HepG2 (cell line): ENCODE results near the gene LUZP1. TPM values are rescaled to one million over a fixed set of nuclear protein-coding genes. Genes with fewer than 3 reads are reported as not detected.

Experiments used
- ELF3 ChIP-seq: IDR thresholded peaks from 2 replicates; pipeline ENCODE4 v1.6.1; 2016; ENCODE audit warnings: missing genetic modification reagents, missing compliant biosample characterization
- FOXM1 ChIP-seq: sonication (generic); formaldehyde crosslinking; IDR thresholded peaks from 2 replicates; pipeline ENCODE4 v1.5.0; 2020; ENCODE audit warnings: missing genetic modification reagents
- GFI1 ChIP-seq: sonication (generic); formaldehyde crosslinking; IDR thresholded peaks from 2 replicates; pipeline ENCODE4 v1.5.0; 2020; ENCODE audit warnings: missing genetic modification reagents, mild to moderate bottlenecking, borderline replicate concordance
- GLI4 ChIP-seq: sonication (generic); formaldehyde crosslinking; IDR thresholded peaks from 2 replicates; pipeline ENCODE4 v1.5.1; 2020; ENCODE audit warnings: missing genetic modification reagents, mild to moderate bottlenecking, moderate library complexity, borderline replicate concordance
- KDM2A ChIP-seq: sonication (generic); formaldehyde crosslinking; IDR thresholded peaks from 2 replicates; pipeline ENCODE4 v1.4.0; 2020; ENCODE audit warnings: low read depth, missing genetic modification reagents, borderline replicate concordance
- KLF6 ChIP-seq: IDR thresholded peaks from 2 replicates; pipeline ENCODE4 v1.8.0; 2016; ENCODE audit warnings: missing biosample characterization, missing genetic modification reagents
- LCORL ChIP-seq, 2 experiments: fragments of 450-650 bp in 1 of 2; sonication (generic) in 1 of 2; formaldehyde crosslinking in 1 of 2; IDR thresholded peaks; 2 replicates each; pipeline versions ENCODE4 v1.5.0 to v1.6.1; 2017 to 2020; ENCODE audit warnings: antibody characterized with exemption in 1 of 2, missing genetic modification reagents in 1 of 2
- MEIS2 ChIP-seq: sonication (generic); formaldehyde crosslinking; IDR thresholded peaks from 2 replicates; pipeline ENCODE4 v1.9.0; 2021; ENCODE audit warnings: mild to moderate bottlenecking, missing genetic modification reagents
- NFRKB ChIP-seq: fragments of 450-650 bp; IDR thresholded peaks from 2 replicates; pipeline ENCODE4 v1.6.1; 2017
- NR2C2 ChIP-seq: sonication (generic); formaldehyde crosslinking; IDR thresholded peaks from 2 replicates; pipeline ENCODE4 v1.4.0; 2020; ENCODE audit warnings: missing genetic modification reagents, mild to moderate bottlenecking, moderate library complexity, borderline replicate concordance
- PLRG1 ChIP-seq: fragments of 450-650 bp; conservative IDR thresholded peaks from 2 replicates; pipeline ENCODE4 v1.6.1; 2016
- RBAK ChIP-seq: sonication (generic); formaldehyde crosslinking; IDR thresholded peaks from 2 replicates; pipeline ENCODE4 v1.5.1; 2020; ENCODE audit warnings: mild to moderate bottlenecking, missing genetic modification reagents
- RBM22 ChIP-seq: fragments of 200-400 bp; formaldehyde crosslinking; optimal IDR thresholded peaks from 2 replicates; pipeline ENCODE3; 2017; ENCODE audit warnings: mild to moderate bottlenecking, low read length, moderate library complexity
- RBM39 ChIP-seq: fragments of 200-400 bp; formaldehyde crosslinking; IDR thresholded peaks from one replicate; pipeline ENCODE4 v1.6.1; 2018; ENCODE audit warnings: antibody characterized with exemption, mild to moderate bottlenecking, low read depth, low read length; ENCODE audit not compliant: poor library complexity, severe bottlenecking
- SALL1 ChIP-seq: sonication (generic); formaldehyde crosslinking; IDR thresholded peaks from 2 replicates; pipeline ENCODE4 v1.8.0; 2022; ENCODE audit warnings: mild to moderate bottlenecking, missing genetic modification reagents
- SOX13 ChIP-seq, 3 experiments: fragments of 450-650 bp in 1 of 3; sonication (generic) in 1 of 3; formaldehyde crosslinking in 1 of 3; IDR thresholded peaks in 2 of 3; conservative IDR thresholded peaks in 1 of 3; 2 replicates each; pipeline versions ENCODE4 v1.5.0 to v1.6.1; 2016 to 2020; ENCODE audit warnings: antibody characterized with exemption in 1 of 3, mild to moderate bottlenecking in 1 of 3, missing compliant biosample characterization in 1 of 3, missing genetic modification reagents in 1 of 3, moderate library complexity in 1 of 3
- TBP ChIP-seq: sonication (generic); formaldehyde crosslinking; IDR thresholded peaks from 2 replicates; pipeline ENCODE4 v1.5.0; 2020; ENCODE audit warnings: missing genetic modification reagents
- THAP11 ChIP-seq: IDR thresholded peaks from 2 replicates; pipeline ENCODE4 v1.6.1; 2016; ENCODE audit warnings: missing biosample characterization, missing genetic modification reagents
- XRCC5 ChIP-seq: fragments of 200-400 bp; formaldehyde crosslinking; optimal IDR thresholded peaks from 2 replicates; pipeline ENCODE3; 2017; ENCODE audit warnings: mild to moderate bottlenecking, low read length
- ZBTB21 ChIP-seq: sonication (generic); formaldehyde crosslinking; IDR thresholded peaks from 2 replicates; pipeline ENCODE4 v1.4.0; 2020; ENCODE audit warnings: missing genetic modification reagents
- ZNF547 ChIP-seq: sonication (generic); formaldehyde crosslinking; IDR thresholded peaks from 2 replicates; pipeline ENCODE4 v1.5.1; 2020; ENCODE audit warnings: mild to moderate bottlenecking, missing genetic modification reagents
- ZNF660 ChIP-seq: sonication (generic); formaldehyde crosslinking; IDR thresholded peaks from 2 replicates; pipeline ENCODE4 v1.5.1; 2020; ENCODE audit warnings: mild to moderate bottlenecking, low read depth, missing genetic modification reagents, borderline replicate concordance
- ZNF713 ChIP-seq: sonication (generic); formaldehyde crosslinking; IDR thresholded peaks from 2 replicates; pipeline ENCODE4 v1.4.0; 2020; ENCODE audit warnings: mild to moderate bottlenecking, missing genetic modification reagents
- ZNF83 ChIP-seq: sonication (generic); formaldehyde crosslinking; IDR thresholded peaks from 2 replicates; pipeline ENCODE4 v1.4.0; 2020; ENCODE audit warnings: missing genetic modification reagents, mild to moderate bottlenecking, borderline replicate concordance
- polyA plus RNA-seq, 8 experiments: library from polyadenylated mRNA; depleted of rRNA in 3 of 8; stranded (reverse) in 7 of 8; unstranded in 1 of 8; fragments of >200 nt; fragmentation: Illumina TruSeq in 4 of 8; extraction: Trizol in 4 of 8; gene quantifications; 2 replicates each; pipeline versions ENCODE4 v1.2.1 to v1.2.3, GENCODE V29; 2011 to 2016; ENCODE audit warnings: low read depth in 4 of 8, missing spikeins in 1 of 8, mixed read lengths in 1 of 8; ENCODE audit not compliant: insufficient read depth in 1 of 8
- total RNA-seq, 5 experiments: library from RNA; depleted of rRNA; stranded (reverse); fragments of >200 nt; fragmentation: Illumina TruSeq; extraction: Trizol; gene quantifications; 2 replicates each; pipeline ENCODE4 v1.2.3, GENCODE V29; 2016; ENCODE audit warnings: low read depth in 1 of 5
- TF ChIP-seq, protein P1 (sequence below): sonication (generic); formaldehyde crosslinking; IDR thresholded peaks from 2 replicates; pipeline ENCODE4 v1.5.1; 2020; ENCODE audit warnings: missing genetic modification reagents, mild to moderate bottlenecking, borderline replicate concordance
- TF ChIP-seq, protein P2 (sequence below): sonication (generic); formaldehyde crosslinking; IDR thresholded peaks from 2 replicates; pipeline ENCODE4 v1.4.0; 2020; ENCODE audit warnings: low read depth, missing genetic modification reagents
- TF ChIP-seq, protein P3 (sequence below): sonication (generic); formaldehyde crosslinking; IDR thresholded peaks from 2 replicates; pipeline ENCODE4 v1.8.1; 2023; ENCODE audit warnings: mild to moderate bottlenecking, moderate library complexity, missing genetic modification reagents

Gene LUZP1
- total and polyA plus RNA-seq, 2 of the 13 experiments (the other 11 are each of a cell fraction or from before 2014, with no cell fraction given), result 6.9 to 12.7 TPM

DNA sequence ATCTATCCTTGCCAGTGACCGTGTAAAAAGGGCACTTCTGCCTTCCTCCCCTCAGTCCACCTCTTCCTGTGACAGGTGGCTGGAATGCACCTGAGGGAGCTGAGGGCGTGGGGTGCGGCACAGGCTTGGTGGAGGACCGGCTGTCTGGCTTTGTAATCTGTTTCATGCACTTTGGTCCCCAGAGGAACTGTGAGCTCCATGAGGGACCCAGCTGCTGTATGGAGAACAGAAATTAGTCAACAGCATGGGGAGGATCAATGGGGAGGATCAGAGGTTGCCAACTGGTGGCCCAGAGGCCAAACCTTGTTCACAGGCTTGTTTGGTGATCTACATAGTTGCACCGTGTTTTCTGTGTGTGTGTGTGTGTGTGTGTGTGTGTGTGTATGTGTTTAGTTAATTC lies 19.0 kb upstream of the LUZP1 start (continued):
- TF ChIP-seq ZNF83 (CRISPR knock-in tag) (no peak), THAP11 (CRISPR knock-in tag) (peak; percentile 55; the same call in 1 of the 2 replicates), ZNF547 (CRISPR knock-in tag) (no peak), NR2C2 (CRISPR knock-in tag) (no peak), RBM22 (no peak), ZNF660 (CRISPR knock-in tag) (no peak), KLF6 (CRISPR knock-in tag) (no peak), NFRKB (no peak), RBAK (CRISPR knock-in tag) (peak; percentile 58; the same call in 1 of the 2 replicates), SALL1 (peak; percentile 99), XRCC5 (peak; percentile 92), PLRG1 (no peak), FOXM1 (CRISPR knock-in tag) (no peak), GFI1 (CRISPR knock-in tag) (peak; percentile 79; the same call in 1 of the 2 replicates), ZNF713 (no peak), SOX13 (IDR thresholded peaks at IDR 0.05) (no peak), SOX13 (CRISPR knock-in tag; conservative IDR thresholded peaks at IDR 0.05 in 1 of 2, IDR thresholded peaks at IDR 0.05 in 1 of 2) (peak in 1 of 2 experiments; percentile 70; a peak in 2 of 4 replicates), KDM2A (CRISPR knock-in tag) (peak; percentile 41; the same call in 1 of the 2 replicates), GLI4 (0 out of 2 replicates have a peak, but pooled peaks have one; percentile 35), LCORL (IDR thresholded peaks at IDR 0.05) (no peak; the same call in 1 of the 2 replicates), LCORL (CRISPR knock-in tag; IDR thresholded peaks at IDR 0.05) (peak; percentile 96), RBM39 (no peak), ELF3 (CRISPR knock-in tag) (no peak), MEIS2 (CRISPR knock-in tag) (no peak; the same call in 1 of the 2 replicates), ZBTB21 (CRISPR knock-in tag) (0 out of 2 replicates have a peak, but pooled peaks have one; percentile 27), TBP (CRISPR knock-in tag) (no peak)
- TF ChIP-seq, protein P1, sequence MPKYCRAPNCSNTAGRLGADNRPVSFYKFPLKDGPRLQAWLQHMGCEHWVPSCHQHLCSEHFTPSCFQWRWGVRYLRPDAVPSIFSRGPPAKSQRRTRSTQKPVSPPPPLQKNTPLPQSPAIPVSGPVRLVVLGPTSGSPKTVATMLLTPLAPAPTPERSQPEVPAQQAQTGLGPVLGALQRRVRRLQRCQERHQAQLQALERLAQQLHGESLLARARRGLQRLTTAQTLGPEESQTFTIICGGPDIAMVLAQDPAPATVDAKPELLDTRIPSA (CRISPR knock-in tag), result no peak
- TF ChIP-seq, protein P2, sequence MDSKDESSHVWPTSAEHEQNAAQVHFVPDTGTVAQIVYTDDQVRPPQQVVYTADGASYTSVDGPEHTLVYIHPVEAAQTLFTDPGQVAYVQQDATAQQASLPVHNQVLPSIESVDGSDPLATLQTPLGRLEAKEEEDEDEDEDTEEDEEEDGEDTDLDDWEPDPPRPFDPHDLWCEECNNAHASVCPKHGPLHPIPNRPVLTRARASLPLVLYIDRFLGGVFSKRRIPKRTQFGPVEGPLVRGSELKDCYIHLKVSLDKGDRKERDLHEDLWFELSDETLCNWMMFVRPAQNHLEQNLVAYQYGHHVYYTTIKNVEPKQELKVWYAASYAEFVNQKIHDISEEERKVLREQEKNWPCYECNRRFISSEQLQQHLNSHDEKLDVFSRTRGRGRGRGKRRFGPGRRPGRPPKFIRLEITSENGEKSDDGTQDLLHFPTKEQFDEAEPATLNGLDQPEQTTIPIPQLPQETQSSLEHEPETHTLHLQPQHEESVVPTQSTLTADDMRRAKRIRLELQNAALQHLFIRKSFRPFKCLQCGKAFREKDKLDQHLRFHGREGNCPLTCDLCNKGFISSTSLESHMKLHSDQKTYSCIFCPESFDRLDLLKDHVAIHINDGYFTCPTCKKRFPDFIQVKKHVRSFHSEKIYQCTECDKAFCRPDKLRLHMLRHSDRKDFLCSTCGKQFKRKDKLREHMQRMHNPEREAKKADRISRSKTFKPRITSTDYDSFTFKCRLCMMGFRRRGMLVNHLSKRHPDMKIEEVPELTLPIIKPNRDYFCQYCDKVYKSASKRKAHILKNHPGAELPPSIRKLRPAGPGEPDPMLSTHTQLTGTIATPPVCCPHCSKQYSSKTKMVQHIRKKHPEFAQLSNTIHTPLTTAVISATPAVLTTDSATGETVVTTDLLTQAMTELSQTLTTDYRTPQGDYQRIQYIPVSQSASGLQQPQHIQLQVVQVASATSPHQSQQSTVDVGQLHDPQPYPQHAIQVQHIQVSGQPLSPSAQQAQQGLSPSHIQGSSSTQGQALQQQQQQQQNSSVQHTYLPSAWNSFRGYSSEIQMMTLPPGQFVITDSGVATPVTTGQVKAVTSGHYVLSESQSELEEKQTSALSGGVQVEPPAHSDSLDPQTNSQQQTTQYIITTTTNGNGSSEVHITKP, result peak; percentile 44; the same call in 1 of the 2 replicates
- TF ChIP-seq, protein P3, sequence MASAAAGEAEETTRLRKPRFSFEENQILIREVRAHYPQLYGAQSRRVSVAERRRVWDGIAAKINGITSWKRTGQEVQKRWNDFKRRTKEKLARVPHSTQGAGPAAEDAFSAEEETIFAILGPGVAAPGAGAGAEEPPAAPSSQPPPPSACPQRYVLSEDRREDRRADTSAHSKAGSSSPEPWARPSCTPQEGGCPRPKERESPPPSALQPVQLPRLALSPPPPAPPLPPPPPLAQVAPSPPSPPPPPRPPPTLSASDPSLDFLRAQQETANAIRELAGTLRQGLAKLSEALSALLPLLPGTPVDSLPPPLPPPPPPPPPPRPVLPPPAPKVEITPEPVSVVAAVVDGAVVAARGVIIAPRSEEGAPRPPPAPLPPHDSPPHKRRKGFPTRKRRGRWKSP (CRISPR knock-in tag), result 0 out of 2 replicates have a peak, but pooled peaks have one; percentile 29
